ENCODE data around the gene AMOTL2. TPM values are rescaled to one million over a fixed set of nuclear protein-coding genes. Genes with fewer than 3 reads are reported as not detected.

AMOTL2 gene
- total RNA-seq, 1 experiment from 2014 or later = 30.9 TPM

DNA sequence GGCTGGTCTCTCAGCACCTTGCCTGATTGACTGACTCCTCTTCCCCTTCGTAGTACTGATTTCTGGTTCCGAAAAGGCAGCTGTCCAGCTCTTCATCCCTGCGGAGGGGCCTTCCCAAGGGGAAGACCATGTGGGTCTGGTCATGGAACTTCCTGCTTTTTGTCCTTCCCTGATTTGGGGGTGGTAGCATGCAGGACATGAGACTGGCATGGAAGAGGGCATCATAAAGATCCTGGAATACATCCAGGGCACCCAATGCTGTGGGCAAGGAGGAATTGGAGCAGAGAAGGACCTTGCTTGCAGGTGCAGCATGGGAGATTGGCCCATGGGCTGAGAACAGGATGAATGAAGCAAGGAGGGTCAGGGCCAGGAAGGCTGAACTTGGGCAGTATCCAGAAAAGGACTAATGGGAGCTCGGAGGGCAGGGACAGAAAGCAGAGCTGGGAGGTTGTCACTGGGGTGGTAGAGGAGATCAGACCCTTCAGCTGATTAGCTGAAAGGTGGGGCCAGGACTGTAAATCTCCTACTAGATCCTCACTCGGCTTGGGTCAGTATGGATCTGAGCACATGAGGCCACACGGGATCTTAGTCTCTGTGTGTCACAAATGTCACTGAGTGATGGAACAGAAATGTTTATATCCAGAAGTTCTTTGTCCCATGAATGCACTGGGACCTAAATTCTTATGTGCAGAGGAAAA, 59.5 kb downstream of the AMOTL2 start:
- H3K4me2 ChIP-seq (ENCODE audit: insufficient read depth, insufficient read length, low read length) = no peak overlapping the region
- H3K9me3 Mint-ChIP-seq = peaks cover 0 to 3% of the 10 kb centered on the region in 2 experiments; a peak in 1 of 5 replicates
- no peak overlapping the region for H4K8ac ChIP-seq (replicated peaks; ENCODE audit: insufficient read length, low read depth, low read length)
- no peak overlapping the region; a peak in 2 of 7 replicates for H3K27ac Mint-ChIP-seq
- H2AK5ac ChIP-seq (ENCODE audit: insufficient read length, low read length) = peak overlapping the region; percentile 13
- no CpG with 5 or more reads among the region's 6 CpGs for WGBS (ENCODE audit: extremely low coverage, insufficient read length, low lambda C conversion rate)
- no peak overlapping the region for H3K23ac ChIP-seq (ENCODE audit: insufficient read length, low read depth, low read length)
- no peak overlapping the region for H2BK20ac ChIP-seq (ENCODE audit: low read depth, low read length, poor library complexity, severe bottlenecking)
- DNase-seq = peak; percentile 21
- no peaks in the 10 kb centered on the region for H3K79me2 ChIP-seq (ENCODE audit: insufficient read depth, low read length)
- H3K9ac ChIP-seq (ENCODE audit: extremely low read depth, insufficient read length, low read length) = no peak overlapping the region
- no peak overlapping the region for H3K18ac ChIP-seq (ENCODE audit: insufficient read length, low read depth, low read length)
- TF ChIP-seq CTCF (conservative IDR thresholded peaks at IDR 0.05) = no peak
- peaks cover 16% of the 10 kb centered on the region; the same call in 1 of the 2 replicates for H3K4me1 ChIP-seq (ENCODE audit: insufficient read depth, low read length)
- H3K27me3 ChIP-seq (ENCODE audit: insufficient read depth, low read length) = peaks cover 3% of the 10 kb centered on the region; the same call in 1 of the 2 replicates
- no peaks in the 10 kb centered on the region for H3K36me3 Mint-ChIP-seq (ENCODE audit: insufficient read depth in 1 of 3, low read depth in 3 of 3)
- no peaks in the 10 kb centered on the region for H3K9me3 ChIP-seq (ENCODE audit: control insufficient read depth, low read depth, low read length)
- no peak overlapping the region for H3K56ac ChIP-seq (ENCODE audit: insufficient read length, low read depth, low read length)
- H2BK15ac ChIP-seq (ENCODE audit: low read depth, low read length) = 0 out of 2 replicates have a peak overlapping the region, but pooled peaks have one; percentile 26
- H2BK5ac ChIP-seq (ENCODE audit: insufficient read length, low read length) = no peak overlapping the region
- H3T11ph ChIP-seq (ENCODE audit: low read length) = no peak overlapping the region
- peaks cover 33% of the 10 kb centered on the region in 2 experiments for H3K4me1 Mint-ChIP-seq
- H3K27ac ChIP-seq (ENCODE audit: insufficient read length, low read depth, low read length) = no peak overlapping the region
- no peak overlapping the region for H2AFZ ChIP-seq (ENCODE audit: low read length)
- H3K14ac ChIP-seq (ENCODE audit: insufficient read depth, low read length) = no peak overlapping the region; the same call in 1 of the 2 replicates
- H4K91ac ChIP-seq (ENCODE audit: insufficient read length, low read depth, low read length) = peak overlapping the region; percentile 3
- H2BK120ac ChIP-seq (ENCODE audit: low read depth, low read length, poor library complexity, severe bottlenecking) = no peak overlapping the region
- H3K23me2 ChIP-seq (ENCODE audit: insufficient read length, low read depth, low read length, poor library complexity, severe bottlenecking) = peaks cover 5% of the 10 kb centered on the region
- H2BK12ac ChIP-seq (ENCODE audit: insufficient read length, low read depth, low read length) = no peak overlapping the region
- H3K4me3 Mint-ChIP-seq = peak overlapping the region in 1 of 2 experiments; percentile 30; a peak in 2 of 5 replicates
- H3K27me3 Mint-ChIP-seq (ENCODE audit: low read depth) = peaks cover 34% of the 10 kb centered on the region
- no peaks in the 10 kb centered on the region for H3K79me1 ChIP-seq (ENCODE audit: insufficient read depth, low read depth, low read length, poor library complexity, severe bottlenecking)
- no peak overlapping the region; the same call in 1 of the 2 replicates for H3K4ac ChIP-seq (ENCODE audit: low read depth, low read length)
- no peak overlapping the region for H4K5ac ChIP-seq (ENCODE audit: insufficient read length, low read depth, low read length)
- H4K20me1 ChIP-seq (ENCODE audit: control insufficient read depth, insufficient read depth, insufficient read length) = no peaks in the 10 kb centered on the region

All from H9 (cell line).